HG03457 (cell line): ENCODE data around the gene AFF2.

Source experiments
- ATAC-seq: cut with Tn5 transposase; IDR thresholded peaks from one replicate; pipeline ENCODE4 v1.9.1; 2021; ENCODE audit warnings: moderate number of reproducible peaks; ENCODE audit not compliant: unreplicated experiment

Gene AFF2

GRCh38 chrX:148722966-148723365 is 222.5 kb downstream of the AFF2 start:
- ATAC-seq = no peak

DNA sequence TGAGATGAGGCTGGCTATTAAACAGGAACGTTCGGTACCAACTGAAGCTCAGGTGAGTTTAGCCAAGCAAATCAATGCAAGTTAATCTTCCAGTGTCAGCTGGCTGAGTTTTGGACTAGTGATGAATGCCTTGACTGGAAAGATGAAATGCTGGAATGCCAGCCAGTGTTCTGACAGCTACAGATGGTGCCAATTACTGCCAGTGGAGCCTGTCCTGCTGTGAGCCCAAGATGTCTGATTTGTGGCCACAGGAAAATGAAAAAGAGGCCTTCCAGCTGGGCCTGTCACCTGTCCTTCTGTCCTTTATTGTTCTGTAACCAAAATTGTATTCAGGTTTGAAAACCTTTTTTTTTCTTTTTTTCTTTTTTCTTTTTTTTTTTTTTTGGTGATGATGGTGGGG is 223.1 kb downstream of the AFF2 start:
- no peak for ATAC-seq

- ATAC-seq = no peak
These were observed 228.5 kb downstream of the AFF2 start for GRCh38 chrX:148728901-148729300.

DNA sequence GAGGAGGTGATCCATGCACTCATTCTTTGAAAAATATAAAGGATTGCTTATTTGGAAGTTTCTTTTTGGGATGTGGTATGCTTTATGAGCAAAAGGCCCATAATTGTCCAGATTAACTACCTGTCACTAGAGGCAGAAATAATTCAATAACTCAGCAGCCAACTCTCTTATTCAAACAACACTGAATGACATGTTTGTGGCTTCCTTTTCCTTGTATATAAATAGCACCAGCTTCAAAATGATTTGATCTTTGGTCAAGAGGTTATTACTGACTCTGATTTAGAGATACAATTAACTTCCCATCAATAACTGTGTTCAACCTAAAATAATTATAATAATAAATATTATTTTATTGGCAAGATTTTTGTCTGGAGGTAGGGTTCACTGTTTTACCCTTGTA is 232.3 kb downstream of the AFF2 start:
- no peak for ATAC-seq

DNA sequence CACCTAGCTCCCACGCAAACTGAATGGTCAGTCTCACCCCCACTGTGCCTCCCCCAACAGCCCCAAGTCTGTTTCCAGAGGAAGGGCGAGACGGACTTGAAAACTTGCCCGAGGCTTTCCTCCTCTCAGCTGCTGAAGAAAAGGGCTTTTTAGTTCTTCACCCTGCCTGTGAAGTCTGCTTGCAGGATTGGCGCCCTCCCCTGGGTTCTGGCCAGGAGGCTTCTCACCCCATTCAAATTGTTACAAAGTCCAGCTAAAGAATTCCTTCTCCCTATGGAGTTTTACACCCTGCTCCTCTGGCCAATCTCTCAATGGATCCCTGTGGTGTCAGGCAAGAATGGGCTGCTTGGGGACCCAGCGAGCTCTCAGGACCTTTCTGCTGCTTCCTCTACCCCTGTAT is 241.0 kb downstream of the AFF2 start:
- no peak for ATAC-seq

DNA sequence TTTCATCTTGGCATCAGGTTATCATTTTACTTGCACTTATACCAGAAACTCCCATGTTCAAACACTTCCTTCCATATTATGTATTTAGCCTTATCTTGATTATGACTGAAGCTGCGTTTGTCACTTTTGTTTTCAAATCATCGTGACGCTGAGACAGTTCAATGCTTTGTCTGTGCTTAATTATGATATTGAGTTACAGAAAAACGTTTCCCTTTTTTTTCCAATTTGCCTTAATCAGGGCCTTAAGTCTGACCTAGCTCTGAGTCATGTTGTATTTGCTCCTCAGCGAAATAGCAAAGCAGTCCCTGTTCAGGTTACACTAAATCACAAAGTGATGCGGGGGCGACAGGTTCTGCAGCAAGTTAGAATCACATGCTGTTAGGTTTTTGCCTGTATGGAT is 254.7 kb downstream of the AFF2 start:
- ATAC-seq = no peak

DNA sequence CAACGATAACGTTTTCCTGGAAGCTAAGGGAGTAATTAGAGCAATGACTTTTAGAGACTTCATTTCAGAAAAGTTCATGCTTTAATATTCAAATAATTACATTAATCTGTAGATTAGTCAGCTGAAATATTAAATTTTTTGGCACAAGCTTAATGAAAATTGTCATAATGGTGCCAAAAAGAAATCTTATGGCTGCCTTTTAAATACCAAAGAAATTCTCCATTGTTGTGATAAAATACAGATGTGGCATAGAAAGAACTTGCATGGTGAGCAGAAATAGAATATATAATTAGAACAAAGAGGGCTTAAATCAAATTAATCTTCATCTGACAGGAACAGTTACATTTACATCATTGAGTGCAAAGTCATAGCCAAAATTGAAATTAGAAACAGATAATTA is 263.5 kb downstream of the AFF2 start:
- no peak for ATAC-seq

- no peak for ATAC-seq
These were observed 267.9 kb downstream of the AFF2 start for GRCh38 chrX:148768296-148768695.

DNA sequence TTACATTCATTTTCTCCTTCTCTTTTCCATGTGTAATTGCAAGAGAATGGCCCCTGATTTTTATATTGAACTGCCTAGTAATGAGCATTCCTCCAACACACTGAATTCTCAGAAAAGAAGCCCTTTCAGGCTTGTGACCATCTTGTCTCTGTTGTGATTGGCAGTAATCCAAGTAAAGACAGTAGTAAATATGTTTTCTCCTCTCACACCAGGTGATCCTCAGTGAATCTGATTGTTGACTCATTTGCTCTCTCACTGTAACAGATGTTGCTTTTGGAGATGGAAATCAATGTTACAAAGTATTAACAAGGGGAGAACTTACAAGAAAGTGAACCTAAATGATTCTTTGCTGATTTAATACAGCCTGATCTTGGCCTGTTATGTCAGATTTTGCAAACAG is 271.0 kb downstream of the AFF2 start:
- ATAC-seq = no peak

DNA sequence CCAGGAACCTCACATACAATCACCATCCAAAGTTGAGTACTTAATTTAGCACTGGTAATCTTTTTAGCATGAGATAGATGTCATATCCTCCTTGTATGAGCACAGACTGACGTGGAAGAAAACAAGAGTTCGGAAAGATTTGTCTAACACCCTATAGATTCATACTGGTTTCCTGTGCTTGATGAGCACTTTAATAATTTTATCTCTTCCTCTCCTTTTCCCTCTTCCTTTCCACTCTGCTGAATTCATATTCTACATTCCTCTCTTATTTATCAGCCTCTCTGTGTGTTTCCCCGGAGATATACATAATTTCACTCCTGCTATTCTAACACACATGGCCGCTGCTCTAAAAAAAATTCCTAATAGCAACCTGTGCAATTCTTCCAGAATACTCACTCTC is 273.9 kb downstream of the AFF2 start:
- ATAC-seq = no peak

DNA sequence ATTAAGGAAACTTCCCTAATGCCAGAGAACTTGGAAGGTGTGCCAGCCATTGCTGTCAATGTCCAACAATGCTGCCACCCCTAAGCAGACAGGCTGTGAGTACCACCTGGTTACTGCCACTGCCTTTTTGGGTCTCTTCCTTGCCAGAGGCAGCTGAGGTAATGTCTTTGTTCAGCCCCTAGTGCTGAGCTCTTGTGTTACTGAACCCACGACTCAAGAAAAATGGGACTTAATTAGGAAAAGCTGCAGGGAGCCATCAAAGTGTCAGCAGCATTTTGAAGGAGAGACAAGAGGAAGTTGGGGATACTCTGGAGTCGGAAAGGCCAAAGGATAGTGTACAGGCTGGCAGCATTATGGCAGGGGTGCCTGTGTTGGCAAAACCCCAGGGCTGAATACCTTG is 283.7 kb downstream of the AFF2 start:
- ATAC-seq = no peak

DNA sequence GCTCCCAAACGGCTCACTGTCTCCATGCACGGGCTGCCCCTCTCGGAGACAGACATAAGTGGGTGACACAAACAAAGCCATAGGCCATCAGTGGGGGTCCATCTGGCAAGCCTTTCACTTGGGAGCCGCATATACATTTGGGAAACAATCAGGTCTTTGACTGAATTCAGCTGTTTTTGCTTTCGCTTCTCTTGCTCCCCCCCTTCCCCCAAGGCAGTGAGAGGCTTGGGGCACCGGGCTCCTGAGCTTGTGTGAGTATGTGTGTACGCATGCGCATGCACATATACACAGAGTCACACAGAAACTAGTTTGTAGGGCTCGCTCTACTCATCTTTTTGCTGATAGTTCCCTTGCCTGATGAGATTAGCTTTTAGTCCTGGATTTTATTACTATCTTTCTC is 284.4 kb downstream of the AFF2 start:
- ATAC-seq = no peak

DNA sequence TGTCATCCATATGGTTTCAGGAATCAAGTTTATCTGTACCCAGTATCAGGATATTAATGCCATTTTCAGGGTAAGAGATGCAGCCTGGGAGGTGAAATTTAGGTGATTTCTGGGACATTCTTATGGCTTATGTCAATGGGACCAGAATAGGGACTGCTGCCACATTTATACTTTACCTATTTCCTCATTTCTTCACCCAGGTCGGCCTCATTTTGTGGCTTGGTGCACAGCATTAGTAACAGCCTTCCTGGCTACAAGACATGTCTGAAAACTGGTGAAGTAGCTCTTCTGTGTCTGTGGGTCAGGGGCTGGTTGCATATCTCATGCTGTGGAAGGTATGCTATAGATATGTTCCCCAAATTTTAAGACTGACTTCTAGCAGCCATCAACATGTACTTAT is 284.8 kb downstream of the AFF2 start:
- ATAC-seq = no peak

GRCh38 chrX:148788449-148788848 is 288.0 kb downstream of the AFF2 start:
- no peak for ATAC-seq

GRCh38 chrX:148794350-148794749 is 293.9 kb downstream of the AFF2 start:
- ATAC-seq = no peak

DNA sequence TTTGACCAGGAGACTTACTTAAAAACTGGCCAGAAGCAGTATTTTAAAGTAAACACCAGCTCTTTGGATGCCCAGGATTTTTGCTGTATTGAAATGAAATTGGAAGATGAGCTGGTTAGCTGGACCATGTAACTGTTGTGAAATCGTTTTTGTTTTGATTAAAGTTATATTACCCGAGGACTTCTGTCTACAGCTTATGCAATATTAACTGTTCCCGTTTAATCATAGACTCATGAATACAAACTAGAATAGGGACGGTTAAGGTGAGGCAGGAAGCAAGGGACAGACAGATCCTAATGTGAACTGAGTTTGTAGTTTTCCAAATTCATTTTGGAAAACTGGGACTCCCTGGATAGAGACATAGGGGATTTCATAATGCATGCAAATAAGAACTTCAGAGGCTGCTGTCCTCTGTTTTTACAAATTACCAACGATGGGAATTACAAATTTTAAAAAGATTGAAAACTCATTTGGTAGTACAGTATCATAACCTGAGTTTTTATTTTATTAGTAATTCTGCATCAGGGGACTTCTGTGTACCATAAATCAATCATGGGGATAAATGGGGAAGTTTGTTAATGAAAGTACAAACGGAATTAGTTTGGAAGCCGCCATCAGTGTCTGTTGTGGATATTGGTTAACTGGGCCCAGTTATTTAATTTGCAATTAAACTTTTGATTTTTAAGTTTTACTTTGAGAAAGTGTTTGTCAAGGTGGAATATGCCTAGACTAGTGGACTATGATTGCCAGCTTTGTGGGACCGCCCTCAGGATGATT is 304.4 kb downstream of the AFF2 start:
- ATAC-seq = no peak

DNA sequence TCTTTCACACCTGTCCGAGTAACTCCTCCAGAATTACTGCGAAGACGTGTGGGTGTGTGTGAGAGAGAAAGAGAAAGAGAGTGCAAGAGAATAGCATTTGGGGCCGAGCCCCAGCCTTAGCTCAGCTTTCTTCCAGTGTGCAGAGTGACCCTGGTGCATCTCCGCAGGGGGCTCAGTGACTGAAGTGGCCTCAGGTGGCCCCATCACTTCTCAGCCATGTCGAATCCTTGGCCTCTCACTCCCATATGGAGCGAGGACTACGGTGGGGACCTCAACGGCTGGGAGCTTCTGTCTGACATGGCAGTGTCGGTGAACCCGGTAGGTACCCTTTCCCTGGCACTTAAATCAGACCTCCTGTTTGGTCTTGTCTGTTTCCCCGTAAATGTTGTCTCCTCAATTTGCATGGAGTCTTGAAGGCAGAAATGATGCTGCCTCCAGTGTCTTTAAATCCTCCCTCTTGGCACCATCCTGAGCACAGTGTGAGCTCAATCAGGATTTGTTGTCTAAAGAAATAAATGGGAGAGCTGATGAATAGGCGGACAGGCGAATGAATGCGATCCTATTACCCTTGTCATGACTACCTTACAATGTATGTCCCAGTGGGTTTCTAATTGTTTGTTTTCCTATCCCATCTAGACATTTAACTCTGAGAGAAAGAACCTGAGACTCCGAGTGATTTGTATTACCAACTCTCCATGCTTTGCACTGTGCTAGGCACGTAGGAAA is 305.9 kb downstream of the AFF2 start:
- no peak for ATAC-seq

GRCh38 chrX:148808833-148809232 is 308.4 kb downstream of the AFF2 start:
- no peak for ATAC-seq

GRCh38 chrX:148811236-148811635 is 310.8 kb downstream of the AFF2 start:
- ATAC-seq = no peak

- no peak for ATAC-seq
These were observed 313.0 kb downstream of the AFF2 start for GRCh38 chrX:148813422-148813821.

- no peak for ATAC-seq
These were observed 313.6 kb downstream of the AFF2 start for GRCh38 chrX:148813967-148814366.

DNA sequence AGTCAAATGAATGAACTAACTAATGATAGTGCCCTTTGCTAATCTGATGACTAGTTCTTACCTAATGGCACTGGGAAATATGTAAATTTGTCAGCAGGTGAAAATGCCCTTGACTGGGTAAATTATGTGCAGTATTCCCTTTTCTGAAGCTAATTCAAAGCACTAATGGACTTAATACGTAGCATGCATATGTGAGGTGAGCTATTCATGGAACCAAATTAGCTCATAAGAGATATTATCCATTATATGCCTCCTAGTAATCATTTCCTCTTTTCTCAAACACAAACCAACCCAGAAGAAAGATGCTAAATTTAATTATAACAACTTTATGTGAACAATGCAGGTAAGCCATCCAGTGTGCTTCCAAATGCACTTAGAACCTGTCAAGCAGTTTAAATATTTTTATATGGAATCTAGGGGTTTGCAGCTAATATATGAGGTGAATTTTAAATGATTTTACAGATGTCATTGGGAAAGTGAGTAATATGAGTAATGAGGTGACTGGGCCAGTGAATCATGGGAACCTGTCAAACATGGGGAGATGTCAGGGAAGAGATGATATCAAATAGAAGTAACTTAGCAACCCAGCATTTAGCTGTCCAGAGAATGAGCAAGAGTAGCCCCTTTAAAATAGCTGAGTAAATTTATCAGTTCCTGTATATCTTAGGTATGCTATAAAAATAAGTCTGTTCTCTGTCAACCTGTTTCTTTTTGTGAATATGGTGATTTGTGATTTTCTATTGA is 315.0 kb downstream of the AFF2 start:
- no peak for ATAC-seq
